K562 (cell line): ENCODE measurements around the gene DNER. TPM values are rescaled to one million over a fixed set of nuclear protein-coding genes. Genes with fewer than 3 reads are reported as not detected.

Experiments
- ATAC-seq: fragments of 200-7000 bp; cut with Tn5 transposase; 3 replicates; pipeline ENCODE4 v1.9.1; 2020; ENCODE audit warnings: moderate library complexity
- BruUV-seq: library from RNA; stranded (reverse); fragments of 400-500 nt; replicated peaks from 2 replicates; lab custom pipeline; 2021; lab: Mats Ljungman, UMichigan
- CTCF ChIA-PET: fragments of 300-600 bp; formaldehyde crosslinking; extraction: SDS; loops from one replicate; lab custom pipeline; 2021; ENCODE audit warnings: low intra/inter-chr PET ratio; lab: Yijun Ruan, JAX
- POLR2A ChIA-PET: fragments of 300-600, 350-650 bp; sonication (Branson Sonifier 250); formaldehyde crosslinking; extraction: SDS; loops from one replicate; lab custom pipeline; 2021; ENCODE audit warnings: antibody characterized with exemption, inconsistent platforms; lab: Yijun Ruan, JAX
- DNase-seq, 4 experiments: peaks; one replicate each; pipeline versions ENCODE4 v3.0.0 to v3.0.0-alpha.2; 2011 to 2018; ENCODE audit warnings: low spot score in 3 of 4, mixed read lengths in 3 of 4; ENCODE audit errors: extremely low read depth in 1 of 4
- FAIRE-seq: peaks from 2 replicates; lab custom pipeline; 2011; peaks lifted over from hg19 to GRCh38; lab: Jason Lieb, UNC
- H2AFZ ChIP-seq: 2 replicates; pipeline ENCODE4 v1.6.0; 2011; ENCODE audit warnings: low read depth, low read length, control low read depth, inconsistent platforms
- H3K27ac ChIP-seq: fragments of 200-600 bp; 3 replicates; pipeline ENCODE4 v1.8.0; 2011; ENCODE audit warnings: low read depth, mild to moderate bottlenecking, control low read depth, inconsistent platforms, low read length, moderate library complexity, mixed read lengths; ENCODE audit errors: extremely low read depth
- H3K27me3 ChIP-seq, 2 experiments: fragments of 300-600 bp in 1 of 2; 2 replicates in 1 of 2; 3 replicates in 1 of 2; pipeline versions ENCODE4 v1.6.0 to v1.8.0; 2011; ENCODE audit warnings: inconsistent platforms in 2 of 2, low read length in 2 of 2, mild to moderate bottlenecking in 1 of 2, mixed read lengths in 1 of 2, moderate library complexity in 1 of 2; ENCODE audit not compliant: control insufficient read depth in 2 of 2, insufficient read depth in 2 of 2
- H3K36me3 ChIP-seq: fragments of 300-600 bp; 3 replicates; pipeline ENCODE4 v1.8.0; 2011; ENCODE audit warnings: mild to moderate bottlenecking, low read length, inconsistent platforms; ENCODE audit not compliant: control insufficient read depth, insufficient read depth
- H3K4me1 ChIP-seq, 2 experiments: fragments of 200-600 bp in 1 of 2; replicated peaks in 1 of 2; 2 replicates in 1 of 2; 3 replicates in 1 of 2; pipeline versions ENCODE4 v1.5.1 to v1.8.0; 2011; ENCODE audit warnings: inconsistent platforms in 2 of 2, low read length in 2 of 2, mild to moderate bottlenecking in 1 of 2, mixed read lengths in 1 of 2, moderate library complexity in 1 of 2; ENCODE audit not compliant: control insufficient read depth in 2 of 2, insufficient read depth in 2 of 2
- H3K4me2 ChIP-seq: 2 replicates; pipeline ENCODE4 v1.6.1; 2011; ENCODE audit warnings: low read length, control low read depth, inconsistent platforms, mixed read lengths; ENCODE audit not compliant: insufficient read depth
- H3K4me3 ChIP-seq: fragments of 200-600 bp; sonication (generic), shearing (Covaris generic); 2 replicates; pipeline ENCODE4 v1.5.1; 2016; ENCODE audit warnings: control low read depth, inconsistent platforms
- H3K79me2 ChIP-seq: fragments of 200-600 bp; 3 replicates; pipeline ENCODE4 v1.8.0; 2011; ENCODE audit warnings: low read length, inconsistent platforms; ENCODE audit not compliant: control insufficient read depth, insufficient read depth
- H3K9ac ChIP-seq, 2 experiments: 2 replicates each; pipeline versions ENCODE4 v1.6.0 to v1.6.1; 2011; ENCODE audit warnings: low read depth in 2 of 2, low read length in 2 of 2, control low read depth in 1 of 2, inconsistent platforms in 1 of 2, mild to moderate bottlenecking in 1 of 2, mixed read lengths in 1 of 2; ENCODE audit not compliant: insufficient read depth in 1 of 2
- H3K9me1 ChIP-seq: one replicate; pipeline ENCODE4 v1.6.0; 2011; ENCODE audit warnings: inconsistent platforms, mild to moderate bottlenecking, low read length, moderate library complexity; ENCODE audit not compliant: control insufficient read depth, insufficient read depth
- H3K9me3 ChIP-seq: replicated peaks from 2 replicates; pipeline ENCODE4 v1.5.1; 2011; ENCODE audit warnings: low read depth, low read length, inconsistent platforms; ENCODE audit not compliant: control insufficient read depth, insufficient read depth
- H4K20me1 ChIP-seq: replicated peaks from 2 replicates; pipeline ENCODE4 v1.6.1; 2011; ENCODE audit warnings: low read length, inconsistent platforms, mixed read lengths; ENCODE audit not compliant: control insufficient read depth, insufficient read depth
- ASH1L ChIP-seq: fragments of 450-650 bp; IDR thresholded peaks from 2 replicates; pipeline ENCODE4 v1.6.1; 2018; ENCODE audit warnings: borderline replicate concordance, mild to moderate bottlenecking, low read depth; ENCODE audit not compliant: partially characterized antibody
- CAMTA2 ChIP-seq: fragments of 250-450 bp; sonication (Bioruptor Pico); conservative IDR thresholded peaks from 2 replicates; pipeline ENCODE4 v1.5.1; 2022
- CEBPB ChIP-seq: fragments of 450-650 bp; IDR thresholded peaks from 2 replicates; pipeline ENCODE4 v1.6.1; 2016; ENCODE audit warnings: missing genetic modification characterization, missing compliant biosample characterization
- HOXB6 ChIP-seq: fragments of 250-450 bp; sonication (Bioruptor Pico); IDR thresholded peaks from 2 replicates; pipeline ENCODE4 v1.5.1; 2022; ENCODE audit warnings: mild to moderate bottlenecking, borderline replicate concordance
- KHSRP ChIP-seq: fragments of 450-650 bp; IDR thresholded peaks from 2 replicates; pipeline ENCODE4 v1.6.1; 2017
- NUFIP1 ChIP-seq: fragments of 450-650 bp; IDR thresholded peaks from 2 replicates; pipeline ENCODE4 v1.6.1; 2018; ENCODE audit not compliant: partially characterized antibody
- RBM25 ChIP-seq: fragments of 200-400 bp; formaldehyde crosslinking; IDR thresholded peaks from 2 replicates; pipeline ENCODE4 v1.6.1; 2018; ENCODE audit warnings: low read length, low read depth, moderate library complexity; ENCODE audit not compliant: severe bottlenecking
- SNIP1 ChIP-seq: fragments of 450-650 bp; IDR thresholded peaks from 2 replicates; pipeline ENCODE4 v1.7.1; 2017; ENCODE audit warnings: low read depth, mild to moderate bottlenecking
- U2AF2 ChIP-seq: fragments of 200-400 bp; formaldehyde crosslinking; optimal IDR thresholded peaks from 2 replicates; pipeline ENCODE3; 2017; ENCODE audit warnings: low read depth, mild to moderate bottlenecking, low read length
- ZEB2 ChIP-seq: fragments of 450-650 bp; IDR thresholded peaks from 2 replicates; pipeline ENCODE4 v1.6.1; 2016
- ZNF121 ChIP-seq: sonication (generic); formaldehyde crosslinking; conservative IDR thresholded peaks from 2 replicates; pipeline ENCODE4 v1.8.0; 2022; ENCODE audit warnings: missing genetic modification reagents
- ZNF184 ChIP-seq: sonication (generic); formaldehyde crosslinking; IDR thresholded peaks from 2 replicates; pipeline ENCODE4 v1.5.0; 2020; ENCODE audit warnings: missing genetic modification reagents
- ZNF707 ChIP-seq: fragments of 250-450 bp; sonication (Bioruptor Pico); conservative IDR thresholded peaks from 2 replicates; pipeline ENCODE4 v1.8.0; 2022; ENCODE audit warnings: inconsistent platforms, mild to moderate bottlenecking, moderate library complexity
- WGBS: fragments of 100-300 bp; shearing (Covaris generic); methylation state at CpG from one replicate; pipeline ENCODE4 v1.1.6; 2016; ENCODE audit warnings: low coverage, mixed read lengths; ENCODE audit not compliant: insufficient coverage; ENCODE audit errors: missing lambda C conversion rate; 5-methylcytosine and 5-hydroxymethylcytosine counted together
- in situ Hi-C: fragments of 300-500 bp; cut with MboI; formaldehyde crosslinking; loops from 4 replicates; pipeline ENCODE4 v1.15.0; 2018; ENCODE audit warnings: inconsistent platforms, mixed read lengths
- intact Hi-C: fragments of 100-400 bp; cut with micrococcal nuclease; formaldehyde crosslinking; loops from 2 replicates; pipeline ENCODE4 v1.14.2; 2022
- polyA plus RNA-seq, 8 experiments: library from polyadenylated mRNA; depleted of rRNA in 4 of 8; stranded (reverse) in 5 of 8; unstranded in 3 of 8; fragments of >200 nt; fragmentation: Nextera tagmentation in 2 of 8; fragmentation: Illumina TruSeq in 1 of 8; extraction: Ambion mirVana in 2 of 8; extraction: Trizol in 1 of 8; gene quantifications; 2 replicates each; pipeline versions ENCODE4 v1.2.1 to v1.2.3, GENCODE V29; 2011 to 2014; ENCODE audit warnings: inconsistent platforms in 1 of 8, missing spikeins in 1 of 8
- total RNA-seq, 7 experiments: library from RNA; depleted of rRNA in 6 of 7; stranded (reverse); fragments of >200 nt in 6 of 7; fragmentation: Illumina TruSeq in 2 of 7; extraction: Trizol in 2 of 7; gene quantifications; 2 replicates each; pipeline versions ENCODE4 v1.2.1 to v1.2.3, GENCODE V29; 2011 to 2021; ENCODE audit warnings: low replicate concordance in 1 of 7
- TF ChIP-seq, protein P1 (sequence below): sonication (generic); formaldehyde crosslinking; IDR thresholded peaks from 2 replicates; pipeline ENCODE4 v1.8.0; 2023; ENCODE audit warnings: mild to moderate bottlenecking, missing genetic modification reagents
- TF ChIP-seq, protein P2 (sequence below): IDR thresholded peaks from 2 replicates; pipeline ENCODE4 v1.6.1; 2016; ENCODE audit warnings: missing genetic modification characterization, missing compliant biosample characterization
- TF ChIP-seq, protein P3 (sequence below): fragments of 450-650 bp; formaldehyde crosslinking; IDR thresholded peaks from 2 replicates; pipeline ENCODE4 v1.4.0; 2020; ENCODE audit warnings: mild to moderate bottlenecking, moderate library complexity
- TF ChIP-seq, protein P4 (sequence below): fragments of 250-450 bp; sonication (Bioruptor Pico); IDR thresholded peaks from 2 replicates; pipeline ENCODE4 v1.4.0; 2020; ENCODE audit warnings: mild to moderate bottlenecking

Gene DNER
- total and polyA plus RNA-seq, 9 of the 15 experiments (the other 6 are each of a cell fraction or from before 2014, with no cell fraction given) = not detected

DNA sequence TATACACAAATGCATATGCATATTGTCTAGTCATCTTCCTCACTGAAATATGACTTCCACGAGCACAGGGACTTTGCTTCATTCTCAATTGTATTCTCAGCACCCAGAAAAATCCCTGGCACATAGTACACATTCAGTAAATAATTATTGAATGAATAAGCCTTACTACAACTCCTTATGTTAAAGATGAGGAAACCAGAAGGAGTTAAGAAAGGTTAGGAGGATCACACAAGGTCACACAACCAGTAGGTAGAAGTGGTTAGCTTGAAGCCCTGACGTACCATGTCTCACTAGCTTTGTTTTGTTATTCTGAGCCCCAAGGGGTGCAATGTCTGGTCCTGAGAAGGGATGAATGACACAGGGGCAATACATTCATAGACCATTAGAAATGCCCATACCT lies 222.3 kb downstream of the DNER start:
- 0% methylated on average over 2 of the region's 2 CpGs for WGBS
- TF ChIP-seq, protein P1, sequence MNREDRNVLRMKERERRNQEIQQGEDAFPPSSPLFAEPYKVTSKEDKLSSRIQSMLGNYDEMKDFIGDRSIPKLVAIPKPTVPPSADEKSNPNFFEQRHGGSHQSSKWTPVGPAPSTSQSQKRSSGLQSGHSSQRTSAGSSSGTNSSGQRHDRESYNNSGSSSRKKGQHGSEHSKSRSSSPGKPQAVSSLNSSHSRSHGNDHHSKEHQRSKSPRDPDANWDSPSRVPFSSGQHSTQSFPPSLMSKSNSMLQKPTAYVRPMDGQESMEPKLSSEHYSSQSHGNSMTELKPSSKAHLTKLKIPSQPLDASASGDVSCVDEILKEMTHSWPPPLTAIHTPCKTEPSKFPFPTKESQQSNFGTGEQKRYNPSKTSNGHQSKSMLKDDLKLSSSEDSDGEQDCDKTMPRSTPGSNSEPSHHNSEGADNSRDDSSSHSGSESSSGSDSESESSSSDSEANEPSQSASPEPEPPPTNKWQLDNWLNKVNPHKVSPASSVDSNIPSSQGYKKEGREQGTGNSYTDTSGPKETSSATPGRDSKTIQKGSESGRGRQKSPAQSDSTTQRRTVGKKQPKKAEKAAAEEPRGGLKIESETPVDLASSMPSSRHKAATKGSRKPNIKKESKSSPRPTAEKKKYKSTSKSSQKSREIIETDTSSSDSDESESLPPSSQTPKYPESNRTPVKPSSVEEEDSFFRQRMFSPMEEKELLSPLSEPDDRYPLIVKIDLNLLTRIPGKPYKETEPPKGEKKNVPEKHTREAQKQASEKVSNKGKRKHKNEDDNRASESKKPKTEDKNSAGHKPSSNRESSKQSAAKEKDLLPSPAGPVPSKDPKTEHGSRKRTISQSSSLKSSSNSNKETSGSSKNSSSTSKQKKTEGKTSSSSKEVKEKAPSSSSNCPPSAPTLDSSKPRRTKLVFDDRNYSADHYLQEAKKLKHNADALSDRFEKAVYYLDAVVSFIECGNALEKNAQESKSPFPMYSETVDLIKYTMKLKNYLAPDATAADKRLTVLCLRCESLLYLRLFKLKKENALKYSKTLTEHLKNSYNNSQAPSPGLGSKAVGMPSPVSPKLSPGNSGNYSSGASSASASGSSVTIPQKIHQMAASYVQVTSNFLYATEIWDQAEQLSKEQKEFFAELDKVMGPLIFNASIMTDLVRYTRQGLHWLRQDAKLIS (CRISPR knock-in tag) = no peak
- TF ChIP-seq HOXB6 (CRISPR knock-in tag) = no peak
- TF ChIP-seq ASH1L = no peak
- no peak for TF ChIP-seq ZEB2
- TF ChIP-seq, protein P2, sequence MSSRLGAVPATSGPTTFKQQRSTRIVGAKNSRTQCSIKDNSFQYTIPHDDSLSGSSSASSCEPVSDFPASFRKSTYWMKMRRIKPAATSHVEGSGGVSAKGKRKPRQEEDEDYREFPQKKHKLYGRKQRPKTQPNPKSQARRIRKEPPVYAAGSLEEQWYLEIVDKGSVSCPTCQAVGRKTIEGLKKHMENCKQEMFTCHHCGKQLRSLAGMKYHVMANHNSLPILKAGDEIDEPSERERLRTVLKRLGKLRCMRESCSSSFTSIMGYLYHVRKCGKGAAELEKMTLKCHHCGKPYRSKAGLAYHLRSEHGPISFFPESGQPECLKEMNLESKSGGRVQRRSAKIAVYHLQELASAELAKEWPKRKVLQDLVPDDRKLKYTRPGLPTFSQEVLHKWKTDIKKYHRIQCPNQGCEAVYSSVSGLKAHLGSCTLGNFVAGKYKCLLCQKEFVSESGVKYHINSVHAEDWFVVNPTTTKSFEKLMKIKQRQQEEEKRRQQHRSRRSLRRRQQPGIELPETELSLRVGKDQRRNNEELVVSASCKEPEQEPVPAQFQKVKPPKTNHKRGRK = no peak
- no peak for TF ChIP-seq RBM25
- TF ChIP-seq SNIP1 = no peak
- TF ChIP-seq, protein P3, sequence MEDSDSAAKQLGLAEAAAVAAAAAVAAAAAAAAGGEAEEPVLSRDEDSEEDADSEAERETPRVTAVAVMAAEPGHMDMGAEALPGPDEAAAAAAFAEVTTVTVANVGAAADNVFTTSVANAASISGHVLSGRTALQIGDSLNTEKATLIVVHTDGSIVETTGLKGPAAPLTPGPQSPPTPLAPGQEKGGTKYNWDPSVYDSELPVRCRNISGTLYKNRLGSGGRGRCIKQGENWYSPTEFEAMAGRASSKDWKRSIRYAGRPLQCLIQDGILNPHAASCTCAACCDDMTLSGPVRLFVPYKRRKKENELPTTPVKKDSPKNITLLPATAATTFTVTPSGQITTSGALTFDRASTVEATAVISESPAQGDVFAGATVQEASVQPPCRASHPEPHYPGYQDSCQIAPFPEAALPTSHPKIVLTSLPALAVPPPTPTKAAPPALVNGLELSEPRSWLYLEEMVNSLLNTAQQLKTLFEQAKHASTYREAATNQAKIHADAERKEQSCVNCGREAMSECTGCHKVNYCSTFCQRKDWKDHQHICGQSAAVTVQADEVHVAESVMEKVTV = no peak
- no peak for TF ChIP-seq ZNF707 (CRISPR knock-in tag)
- no peak for TF ChIP-seq NUFIP1
- TF ChIP-seq CEBPB (tag) = no peak
- TF ChIP-seq ZNF121 (CRISPR knock-in tag) = no peak
- TF ChIP-seq ZNF184 (CRISPR knock-in tag) = no peak
- TF ChIP-seq U2AF2 = no peak
- no peak for TF ChIP-seq CAMTA2 (CRISPR knock-in tag)
- TF ChIP-seq KHSRP = no peak
- TF ChIP-seq, protein P4, sequence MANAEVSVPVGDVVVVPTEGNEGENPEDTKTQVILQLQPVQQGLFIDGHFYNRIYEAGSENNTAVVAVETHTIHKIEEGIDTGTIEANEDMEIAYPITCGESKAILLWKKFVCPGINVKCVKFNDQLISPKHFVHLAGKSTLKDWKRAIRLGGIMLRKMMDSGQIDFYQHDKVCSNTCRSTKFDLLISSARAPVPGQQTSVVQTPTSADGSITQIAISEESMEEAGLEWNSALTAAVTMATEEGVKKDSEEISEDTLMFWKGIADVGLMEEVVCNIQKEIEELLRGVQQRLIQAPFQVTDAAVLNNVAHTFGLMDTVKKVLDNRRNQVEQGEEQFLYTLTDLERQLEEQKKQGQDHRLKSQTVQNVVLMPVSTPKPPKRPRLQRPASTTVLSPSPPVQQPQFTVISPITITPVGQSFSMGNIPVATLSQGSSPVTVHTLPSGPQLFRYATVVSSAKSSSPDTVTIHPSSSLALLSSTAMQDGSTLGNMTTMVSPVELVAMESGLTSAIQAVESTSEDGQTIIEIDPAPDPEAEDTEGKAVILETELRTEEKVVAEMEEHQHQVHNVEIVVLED (CRISPR knock-in tag) = no peak

More for the DNA sequence above, 222.3 kb downstream of the DNER start:
- Histone ChIP-seq H3K4me2 (no peak overlapping the region), H3K36me3 (no peaks in the 10 kb centered on the region), H3K27me3 (no peaks in the 10 kb centered on the region), H3K4me3 (no peak overlapping the region), H3K9ac (no peak overlapping the region), H3K79me2 (no peaks in the 10 kb centered on the region), H3K27ac (no peak overlapping the region), H3K4me1 (no peaks in the 10 kb centered on the region), H3K9me1 (no peaks in the 10 kb centered on the region), H3K9me3 (no peaks in the 10 kb centered on the region), H4K20me1 (no peaks in the 10 kb centered on the region), H2AFZ (no peak overlapping the region)
- ChIA-PET POLR2A (no interaction called here), CTCF (no interaction called here)
- FAIRE-seq (no peak), DNase-seq (no peak), ATAC-seq (no peak)
- in situ Hi-C loops = no loop called here
- BruUV-seq = no TSS peak
- intact Hi-C loops = no loop called here
